H9 (cell line): Measurements from ENCODE around the gene HBD. TPM values are rescaled to one million over a fixed set of nuclear protein-coding genes. Genes with fewer than 3 reads are reported as not detected.

Experiments
- DNase-seq: peaks from one replicate; pipeline ENCODE4 v3.0.0-alpha.2; 2017
- H2AFZ ChIP-seq: one replicate; pipeline ENCODE4 v1.6.1; 2013; ENCODE audit warnings: mild to moderate bottlenecking, low read length, control low read depth, moderate library complexity
- H2AK5ac ChIP-seq: 2 replicates; pipeline ENCODE4 v1.6.1; 2013; ENCODE audit warnings: low read length, control low read depth, mixed read lengths; ENCODE audit not compliant: insufficient read length
- H2BK120ac ChIP-seq: one replicate; pipeline ENCODE4 v1.6.1; 2013; ENCODE audit warnings: low read depth, mild to moderate bottlenecking, low read length, control low read depth, inconsistent platforms; ENCODE audit not compliant: poor library complexity, severe bottlenecking
- H2BK12ac ChIP-seq: 2 replicates; pipeline ENCODE4 v1.6.1; 2013; ENCODE audit warnings: low read length, control low read depth, mixed read lengths, low read depth; ENCODE audit not compliant: insufficient read length
- H2BK15ac ChIP-seq: 2 replicates; pipeline ENCODE4 v1.6.1; 2013; ENCODE audit warnings: low read depth, low read length, control low read depth
- H2BK20ac ChIP-seq: one replicate; pipeline ENCODE4 v1.6.1; 2013; ENCODE audit warnings: low read depth, mild to moderate bottlenecking, low read length, control low read depth, inconsistent platforms; ENCODE audit not compliant: poor library complexity, severe bottlenecking
- H2BK5ac ChIP-seq: 2 replicates; pipeline ENCODE4 v1.6.1; 2013; ENCODE audit warnings: low read length, control low read depth, mixed read lengths; ENCODE audit not compliant: insufficient read length
- H3K14ac ChIP-seq: 2 replicates; pipeline ENCODE4 v1.6.1; 2013; ENCODE audit warnings: low read length, control low read depth; ENCODE audit not compliant: insufficient read depth
- H3K18ac ChIP-seq: 2 replicates; pipeline ENCODE4 v1.6.1; 2013; ENCODE audit warnings: low read depth, mild to moderate bottlenecking, mixed read lengths, low read length, control low read depth; ENCODE audit not compliant: insufficient read length
- H3K23ac ChIP-seq: 2 replicates; pipeline ENCODE4 v1.6.1; 2013; ENCODE audit warnings: low read length, control low read depth, mixed read lengths, low read depth; ENCODE audit not compliant: insufficient read length
- H3K23me2 ChIP-seq: 2 replicates; pipeline ENCODE4 v1.6.1; 2013; ENCODE audit warnings: low read depth, mild to moderate bottlenecking, mixed read lengths, low read length, control low read depth; ENCODE audit not compliant: insufficient read length, poor library complexity, severe bottlenecking
- H3K27ac ChIP-seq: 2 replicates; pipeline ENCODE4 v1.5.1; 2013; ENCODE audit warnings: low read length, control low read depth, mixed read lengths, low read depth; ENCODE audit not compliant: insufficient read length
- H3K27me3 ChIP-seq: 2 replicates; pipeline ENCODE4 v1.6.1; 2013; ENCODE audit warnings: low read length, control low read depth, inconsistent platforms; ENCODE audit not compliant: insufficient read depth
- H3K4ac ChIP-seq: 2 replicates; pipeline ENCODE4 v1.6.1; 2013; ENCODE audit warnings: low read depth, mild to moderate bottlenecking, control low read depth, inconsistent platforms, low read length, moderate library complexity
- H3K4me1 ChIP-seq: 2 replicates; pipeline ENCODE4 v1.6.1; 2013; ENCODE audit warnings: low read length, control low read depth, inconsistent platforms; ENCODE audit not compliant: insufficient read depth
- H3K4me2 ChIP-seq: 2 replicates; pipeline ENCODE4 v1.6.1; 2013; ENCODE audit warnings: low read length, control low read depth, mixed read lengths; ENCODE audit not compliant: insufficient read length, insufficient read depth
- H3K56ac ChIP-seq: 2 replicates; pipeline ENCODE4 v1.6.1; 2013; ENCODE audit warnings: low read depth, mild to moderate bottlenecking, mixed read lengths, low read length, control low read depth; ENCODE audit not compliant: insufficient read length
- H3K79me1 ChIP-seq: 2 replicates; pipeline ENCODE4 v1.6.1; 2013; ENCODE audit warnings: low read depth, mild to moderate bottlenecking, moderate library complexity, low read length, control low read depth, inconsistent platforms; ENCODE audit not compliant: insufficient read depth, poor library complexity, severe bottlenecking
- H3K79me2 ChIP-seq: 2 replicates; pipeline ENCODE4 v1.6.1; 2013; ENCODE audit warnings: low read length, control low read depth, inconsistent platforms; ENCODE audit not compliant: insufficient read depth
- H3K9ac ChIP-seq: 2 replicates; pipeline ENCODE4 v1.6.1; 2013; ENCODE audit warnings: low read length, control low read depth, mixed read lengths; ENCODE audit not compliant: insufficient read length; ENCODE audit errors: extremely low read depth
- H3K9me3 ChIP-seq: one replicate; pipeline ENCODE4 v1.6.1; 2013; ENCODE audit warnings: low read depth, low read length, inconsistent platforms; ENCODE audit not compliant: control insufficient read depth
- H3T11ph ChIP-seq: one replicate; pipeline ENCODE4 v1.6.1; 2013; ENCODE audit warnings: mild to moderate bottlenecking, low read length, control low read depth, inconsistent platforms
- H4K20me1 ChIP-seq: one replicate; pipeline ENCODE4 v1.6.1; 2013; ENCODE audit not compliant: control insufficient read depth, insufficient read length, insufficient read depth
- H4K5ac ChIP-seq: 2 replicates; pipeline ENCODE4 v1.6.1; 2013; ENCODE audit warnings: low read depth, mild to moderate bottlenecking, mixed read lengths, low read length, control low read depth; ENCODE audit not compliant: insufficient read length
- H4K8ac ChIP-seq: replicated peaks from 2 replicates; pipeline ENCODE4 v1.6.1; 2013; ENCODE audit warnings: low read length, control low read depth, mixed read lengths, low read depth; ENCODE audit not compliant: insufficient read length
- H4K91ac ChIP-seq: 2 replicates; pipeline ENCODE4 v1.6.1; 2013; ENCODE audit warnings: low read depth, mild to moderate bottlenecking, moderate library complexity, mixed read lengths, low read length, control low read depth; ENCODE audit not compliant: insufficient read length
- H3K27ac Mint-ChIP-seq, 3 experiments: 2 replicates in 2 of 3; 3 replicates in 1 of 3; pipeline ENCODE4 v1.8.0; 2020 to 2021; ENCODE audit warnings: mixed read lengths in 3 of 3, mild to moderate bottlenecking in 1 of 3, moderate library complexity in 1 of 3
- H3K27me3 Mint-ChIP-seq: 2 replicates; pipeline ENCODE4 v1.8.0; 2021; ENCODE audit warnings: low read depth, mild to moderate bottlenecking, moderate library complexity, mixed read lengths
- H3K36me3 Mint-ChIP-seq, 3 experiments: 2 replicates in 2 of 3; 3 replicates in 1 of 3; pipeline ENCODE4 v1.8.0; 2020 to 2021; ENCODE audit warnings: low read depth in 3 of 3, mixed read lengths in 3 of 3; ENCODE audit not compliant: insufficient read depth in 1 of 3
- H3K4me1 Mint-ChIP-seq, 2 experiments: 2 replicates each; pipeline ENCODE4 v1.8.0; 2020; ENCODE audit warnings: mixed read lengths in 2 of 2
- H3K4me3 Mint-ChIP-seq, 2 experiments: 2 replicates in 1 of 2; 3 replicates in 1 of 2; pipeline ENCODE4 v1.8.0; 2020 to 2021; ENCODE audit warnings: mild to moderate bottlenecking in 2 of 2, mixed read lengths in 2 of 2, moderate library complexity in 1 of 2
- H3K9me3 Mint-ChIP-seq, 2 experiments: 2 replicates in 1 of 2; 3 replicates in 1 of 2; pipeline ENCODE4 v1.8.0; 2020; ENCODE audit warnings: mild to moderate bottlenecking in 2 of 2, mixed read lengths in 2 of 2, moderate library complexity in 1 of 2
- CTCF ChIP-seq: fragments of 200-600 bp; sonication (generic); conservative IDR thresholded peaks from 3 replicates; pipeline ENCODE4 v1.8.0; 2021; ENCODE audit warnings: antibody characterized with exemption, mild to moderate bottlenecking
- WGBS: extraction: QIAGEN DNeasy Blood & Tissue Kit; methylation state at CpG from one replicate; pipeline ENCODE4 v1.1.7; 2013; ENCODE audit warnings: missing lambda C conversion rate, low lambda C conversion rate, mixed read lengths; ENCODE audit not compliant: insufficient read length; ENCODE audit errors: extremely low coverage; 5-methylcytosine and 5-hydroxymethylcytosine counted together
- total RNA-seq: library from RNA; stranded (reverse); gene quantifications from 2 replicates; pipeline ENCODE4 v1.2.1, GENCODE V29; 2021

HBD gene
- total RNA-seq, 1 experiment from 2014 or later, result not detected

- Histone ChIP-seq H3K9ac (no peak overlapping the region), H2BK120ac (no peak overlapping the region), H2AFZ (no peak overlapping the region), H3K27ac (no peak overlapping the region), H3K23ac (no peak overlapping the region), H3K23me2 (no peaks in the 10 kb centered on the region), H2BK20ac (no peak overlapping the region), H2AK5ac (no peak overlapping the region), H3T11ph (no peak overlapping the region), H4K91ac (no peak overlapping the region), H4K5ac (no peak overlapping the region), H3K4me1 (no peaks in the 10 kb centered on the region), H3K4ac (no peak overlapping the region), H2BK15ac (no peak overlapping the region), H3K4me2 (no peak overlapping the region), H3K9me3 (no peaks in the 10 kb centered on the region), H4K8ac (no peak overlapping the region), H2BK12ac (no peak overlapping the region), H3K79me2 (no peaks in the 10 kb centered on the region), H3K79me1 (no peaks in the 10 kb centered on the region), H3K14ac (no peak overlapping the region), H3K18ac (no peak overlapping the region), H4K20me1 (no peaks in the 10 kb centered on the region), H2BK5ac (no peak overlapping the region), H3K56ac (no peak overlapping the region), H3K27me3 (no peaks in the 10 kb centered on the region)
- no peak for DNase-seq
- peaks cover 0 to 7% (median 4%) of the 10 kb centered on the region in 3 experiments; a peak in 4 of 7 replicates for H3K36me3 Mint-ChIP-seq
- TF ChIP-seq CTCF, result no peak
- H3K27ac Mint-ChIP-seq, result no peak overlapping the region
- H3K4me1 Mint-ChIP-seq, result peaks cover 0 to 3% of the 10 kb centered on the region in 2 experiments; a peak in 3 of 4 replicates
- no peaks in the 10 kb centered on the region; the same call in 1 of the 2 replicates for H3K27me3 Mint-ChIP-seq
- H3K9me3 Mint-ChIP-seq, result peaks cover 13 to 21% of the 10 kb centered on the region in 2 experiments; a peak in 4 of 5 replicates
- no CpG with 5 or more reads among the region's 1 CpG for WGBS
- H3K4me3 Mint-ChIP-seq, result no peak overlapping the region
Observed at GRCh38 chr11:5192738-5193137, 41.5 kb downstream of the HBD start.
